Measurements from ENCODE around the gene CHN1. TPM values are rescaled to one million over a fixed set of nuclear protein-coding genes. Genes with fewer than 3 reads are reported as not detected.

CHN1 gene
- total and polyA plus RNA-seq, 2 of the 8 experiments (the other 6 are each of a cell fraction or from before 2014, with no cell fraction given): 54.0 to 65.7 TPM

DNA sequence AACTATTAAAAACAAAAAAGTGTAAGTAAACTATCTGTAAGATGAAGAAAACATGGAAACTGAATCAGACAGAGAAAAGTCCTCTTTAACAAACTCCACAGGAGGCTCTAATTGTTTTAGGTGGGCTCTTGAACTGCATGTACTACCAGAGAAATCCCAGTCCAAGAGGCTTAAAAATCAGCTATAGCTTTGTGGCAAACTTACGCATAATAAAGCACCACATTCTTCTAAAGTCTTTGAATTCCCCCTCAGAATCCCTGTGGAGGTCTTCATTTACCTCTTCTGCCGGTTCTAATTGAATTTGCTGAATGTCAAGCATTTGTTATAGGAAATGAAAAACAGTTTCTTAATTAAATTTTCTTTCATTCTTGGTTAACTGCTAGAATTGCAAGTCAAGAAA lies 40.8 kb downstream of the CHN1 start:
- 9% methylated on average over 2 of the region's 2 CpGs; no CpG with 5 or more reads in 1 of the 2 experiments for WGBS, 2 experiments (ENCODE audit: extremely low coverage in 1 of 2, insufficient coverage in 1 of 2, insufficient read length in 1 of 2, insufficient replicate concordance in 2 of 2, low coverage in 1 of 2, low lambda C conversion rate in 2 of 2, missing lambda C conversion rate in 1 of 2)
- POLR2A ChIA-PET (ENCODE audit: partially characterized antibody): no interaction called here
- Histone ChIP-seq H3K4me2 (ENCODE audit: insufficient read depth in 1 of 2, low read depth in 2 of 2, low read length in 2 of 2) (peak overlapping the region; percentile 4 to 42; a peak in 1 of 4 replicates), H3K4me3 (ENCODE audit: extremely low read depth in 1 of 4, insufficient read depth in 2 of 4, low read depth in 3 of 4, low read length in 4 of 4) (peak overlapping the region in 1 of 4 experiments; percentile 30; a peak in 1 of 8 replicates), H2BK12ac (ENCODE audit: low read depth, low read length) (no peak overlapping the region), H3K79me1 (ENCODE audit: low read depth, low read length) (0 out of 2 replicates have a peak, but pooled peaks cover 3% of the 10 kb centered on the region), H3K36me3 (ENCODE audit: control insufficient read depth in 2 of 4, insufficient read depth in 4 of 4, low read length in 3 of 4) (no peaks in the 10 kb centered on the region; a peak in 1 of 8 replicates), H2AK5ac (ENCODE audit: low read depth, low read length) (no peak overlapping the region), H3K23me2 (ENCODE audit: low read depth, low read length) (no peaks in the 10 kb centered on the region), H3K27ac (ENCODE audit: low read depth, low read length) (no peak overlapping the region), H3K9ac (replicated peaks in 1 of 4; ENCODE audit: extremely low read depth in 1 of 4, low read depth in 3 of 4, low read length in 3 of 4) (no peak overlapping the region), H3K18ac (ENCODE audit: extremely low read depth, low read length) (no peak overlapping the region; the same call in 1 of the 2 replicates), H3K56ac (replicated peaks; ENCODE audit: insufficient read length, low read depth, low read length) (no peak overlapping the region), H2BK5ac (ENCODE audit: low read depth, low read length) (peak overlapping the region; percentile 37; the same call in 1 of the 2 replicates), H4K5ac (ENCODE audit: insufficient read length, low read depth, low read length) (peak overlapping the region; percentile 93), H3K4ac (replicated peaks; ENCODE audit: insufficient read length, low read depth, low read length) (no peak overlapping the region), H3K9me3 (ENCODE audit: insufficient read depth in 2 of 2, low read depth in 1 of 2, low read length in 1 of 2) (no peaks in the 10 kb centered on the region), H3K23ac (ENCODE audit: insufficient read length) (no peak overlapping the region), H4K20me1 (replicated peaks in 1 of 2; ENCODE audit: control insufficient read depth in 1 of 2, insufficient read depth in 2 of 2, low read length in 2 of 2) (no peaks in the 10 kb centered on the region), H3K4me1 (replicated peaks in 1 of 4; ENCODE audit: control insufficient read depth in 3 of 4, insufficient read depth in 4 of 4, low read length in 3 of 4) (peaks cover 4 to 26% (median 17%) of the 10 kb centered on the region in 4 experiments; a peak in 6 of 7 replicates), H2BK120ac (replicated peaks; ENCODE audit: low read depth, low read length) (no peak overlapping the region), H2BK15ac (ENCODE audit: low read length) (no peak overlapping the region), H2BK20ac (ENCODE audit: low read length) (no peak overlapping the region), H4K8ac (ENCODE audit: extremely low read depth, insufficient read depth, low read length) (no peak overlapping the region), H3K79me2 (ENCODE audit: control insufficient read depth in 1 of 2, insufficient read depth in 2 of 2, low read length in 2 of 2) (peaks cover 3 to 83% of the 10 kb centered on the region in 2 experiments; a peak in 3 of 4 replicates), H3K14ac (ENCODE audit: insufficient read length) (no peak overlapping the region), H4K91ac (replicated peaks; ENCODE audit: insufficient read length, low read length) (no peak overlapping the region), H3K27me3 (replicated peaks in 1 of 4; ENCODE audit: control insufficient read depth in 3 of 4, extremely low read depth in 1 of 4, insufficient read depth in 3 of 4, low read length in 3 of 4) (no peaks in the 10 kb centered on the region), H2AFZ (ENCODE audit: low read length) (no peak overlapping the region)
- CTCF ChIA-PET (ENCODE audit: partially characterized antibody): interaction anchor here (0.8 to 1.0 kb wide), 2 partner anchors 16 to 188 kb away, joined by 3 read pairs; no protein-coding TSS in a partner anchor
- DNase-seq (ENCODE audit: low read depth in 1 of 2, low spot score in 2 of 2) (peak in 1 of 2 experiments; percentile 13), FAIRE-seq (peak; percentile 19)
- TF ChIP-seq HDAC6 (IDR thresholded peaks at IDR 0.05; ENCODE audit: low read depth, low read length): no peak
- TF ChIP-seq TEAD4 (IDR thresholded peaks at IDR 0.05; ENCODE audit: low read depth, low read length): peak; percentile 85
- TF ChIP-seq NANOG (IDR thresholded peaks at IDR 0.05; ENCODE audit: insufficient read depth, low read depth, low read length, poor library complexity, severe bottlenecking): peak; percentile 29
- no peak for TF ChIP-seq JUN (IDR thresholded peaks at IDR 0.05; ENCODE audit: low read depth, low read length)
- no peak for TF ChIP-seq FOSL1 (IDR thresholded peaks at IDR 0.05; ENCODE audit: insufficient read depth, low read depth, low read length)
- no peak for TF ChIP-seq SIRT6 (IDR thresholded peaks at IDR 0.05; ENCODE audit: low read length)
- no peak for TF ChIP-seq CEBPB (IDR thresholded peaks at IDR 0.05; ENCODE audit: low read depth, low read length)
- TF ChIP-seq CREB1 (IDR thresholded peaks at IDR 0.05): no peak
- no peak for TF ChIP-seq SRF (IDR thresholded peaks at IDR 0.05; ENCODE audit: low read depth, low read length)
- no peak for TF ChIP-seq TAF7 (optimal IDR thresholded peaks at IDR 0.05; ENCODE audit: borderline replicate concordance, low read depth, low read length)

Data from H1 (cell line).